Sigmoid colon (tissue), 7 donors: ENCODE results near the gene FBXL16. TPM values are rescaled to one million over a fixed set of nuclear protein-coding genes. Genes with fewer than 3 reads are reported as not detected.
A peak's percentile ranks its signal among the peaks of the same experiment; 100 is the strongest.

Experiments
- DNase-seq: peaks from one replicate; pipeline ENCODE4 v3.0.0-alpha.2; 2019
- H3K27ac ChIP-seq, 4 donors: fragments of 200-600 bp; sonication (generic); one replicate each; pipeline ENCODE4 v1.5.1; 2016 to 2019; ENCODE audit warnings: mild to moderate bottlenecking in 1 of 4
- H3K27me3 ChIP-seq, 3 donors: fragments of 200-600 bp; sonication (generic); one replicate each; pipeline ENCODE4 v1.5.1; 2019; ENCODE audit warnings: mild to moderate bottlenecking in 1 of 3
- H3K36me3 ChIP-seq, 4 donors: fragments of 200-600 bp; sonication (generic); one replicate each; pipeline ENCODE4 v1.5.1; 2016 to 2019
- H3K4me1 ChIP-seq, 4 donors: fragments of 200-600 bp; sonication (generic); one replicate each; pipeline ENCODE4 v1.5.1; 2017 to 2019
- H3K4me3 ChIP-seq, 4 donors: fragments of 200-600 bp; sonication (generic); one replicate each; pipeline ENCODE4 v1.5.1; 2017 to 2019; ENCODE audit warnings: mild to moderate bottlenecking in 2 of 4, moderate library complexity in 1 of 4
- H3K9me3 ChIP-seq, 4 donors: fragments of 200-600 bp in 3 of 4; sonication (generic) in 3 of 4; one replicate each; pipeline versions ENCODE4 v1.5.1 to v1.6.1; 2013 to 2019
- EP300 ChIP-seq, 4 donors: sonication (generic); formaldehyde crosslinking; IDR thresholded peaks; one replicate each; pipeline ENCODE4 v1.6.1; 2017; ENCODE audit warnings: antibody characterized with exemption in 4 of 4
- POLR2A ChIP-seq, 2 donors: fragments of 450-650 bp; IDR thresholded peaks; one replicate each; pipeline ENCODE4 v1.6.1; 2016; ENCODE audit warnings: antibody characterized with exemption in 2 of 2, mild to moderate bottlenecking in 2 of 2, moderate library complexity in 2 of 2
- POLR2AphosphoS5 ChIP-seq, 4 donors: sonication (generic); formaldehyde crosslinking; IDR thresholded peaks; one replicate each; pipeline ENCODE4 v1.6.1; 2017; ENCODE audit warnings: antibody characterized with exemption in 4 of 4
- WGBS, 2 donors: extraction: QIAGEN DNeasy Blood & Tissue Kit; methylation state at CpG; one replicate each; pipeline ENCODE4 v1.1.7; 2013; 5-methylcytosine and 5-hydroxymethylcytosine counted together
- intact Hi-C: fragments of 100-400 bp; cut with DNase I; formaldehyde crosslinking; loops from one replicate; pipeline ENCODE4 v1.15.1; 2023
- polyA plus RNA-seq, 3 donors: library from polyadenylated mRNA; stranded (reverse); fragments of 200-250 nt; gene quantifications; one replicate each; pipeline ENCODE4 v1.2.3, GENCODE V29; 2013
- total RNA-seq, 4 donors: library from RNA; depleted of rRNA; stranded (reverse); fragments of >200 nt; gene quantifications; one replicate each; pipeline ENCODE4 v1.1.0, GENCODE V29; 2016
- TF ChIP-seq, protein P1 (sequence below), 4 experiments: fragments of 450-650 bp in 3 of 4; fragments of 200-600 bp in 1 of 4; IDR thresholded peaks; one replicate each; pipeline ENCODE4 v1.5.1; 2016 to 2019; ENCODE audit warnings: antibody characterized with exemption in 4 of 4, mild to moderate bottlenecking in 3 of 4, moderate library complexity in 2 of 4
- donor health status: healthy with polysubstance abuse.
- donor health status: Bipolar disorder and iron deficiency.
- donor health status: healthy.

The FBXL16 gene
- total and polyA plus RNA-seq, 7 donors, result 0.16 to 2.4 (median 1.4) TPM; not detected in 1

DNA sequence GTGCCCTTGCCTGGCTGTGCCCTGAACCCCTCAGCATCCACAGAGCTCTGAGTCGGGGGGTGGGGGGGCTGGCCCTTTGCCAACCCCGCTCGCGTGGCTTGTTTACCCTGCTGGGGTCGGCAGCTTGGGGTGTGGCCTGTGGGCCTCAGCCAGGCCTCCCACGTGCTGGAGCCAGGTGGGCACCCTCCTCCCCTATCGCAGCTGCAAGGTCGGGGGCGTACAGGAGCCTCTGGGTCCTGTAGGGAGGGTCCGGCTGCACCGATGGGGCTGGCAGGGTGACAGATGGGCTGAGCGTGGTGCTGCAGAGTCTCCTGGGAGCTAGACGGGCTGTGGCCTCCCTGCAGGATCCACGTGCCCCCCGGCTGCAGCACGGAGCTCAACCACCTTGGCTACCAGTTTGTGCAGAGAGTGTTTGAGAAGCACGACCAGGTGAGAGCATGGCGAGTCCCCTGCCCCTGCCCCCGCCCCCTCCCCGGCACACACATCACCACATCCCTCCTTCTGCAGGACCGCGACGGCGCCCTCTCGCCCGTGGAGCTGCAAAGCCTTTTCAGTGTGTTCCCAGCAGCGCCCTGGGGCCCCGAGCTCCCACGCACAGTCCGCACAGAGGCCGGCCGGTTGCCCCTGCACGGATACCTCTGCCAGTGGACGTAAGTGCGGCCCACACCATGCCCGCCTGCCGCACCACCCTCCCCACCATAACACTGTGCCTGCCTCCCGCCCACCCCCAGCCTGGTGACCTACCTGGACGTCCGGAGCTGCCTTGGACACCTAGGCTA, 34.1 kb downstream of the FBXL16 start:
- Histone ChIP-seq H3K27me3 (no peaks in the 10 kb centered on the region), H3K4me1 (peaks cover 0 to 47% (median 36%) of the 10 kb centered on the region in 4 donors), H3K4me3 (no peak overlapping the region), H3K9me3 (no peaks in the 10 kb centered on the region), H3K27ac (no peak overlapping the region), H3K36me3 (peaks cover 33 to 48% (median 39%) of the 10 kb centered on the region in 4 donors)
- intact Hi-C loops, result no loop called here
- TF ChIP-seq POLR2A (IDR thresholded peaks at IDR 0.05), result no peak
- no peak for DNase-seq
- WGBS, 2 donors, result 86 to 91% methylated on average over 40 of the region's 40 CpGs

DNA sequence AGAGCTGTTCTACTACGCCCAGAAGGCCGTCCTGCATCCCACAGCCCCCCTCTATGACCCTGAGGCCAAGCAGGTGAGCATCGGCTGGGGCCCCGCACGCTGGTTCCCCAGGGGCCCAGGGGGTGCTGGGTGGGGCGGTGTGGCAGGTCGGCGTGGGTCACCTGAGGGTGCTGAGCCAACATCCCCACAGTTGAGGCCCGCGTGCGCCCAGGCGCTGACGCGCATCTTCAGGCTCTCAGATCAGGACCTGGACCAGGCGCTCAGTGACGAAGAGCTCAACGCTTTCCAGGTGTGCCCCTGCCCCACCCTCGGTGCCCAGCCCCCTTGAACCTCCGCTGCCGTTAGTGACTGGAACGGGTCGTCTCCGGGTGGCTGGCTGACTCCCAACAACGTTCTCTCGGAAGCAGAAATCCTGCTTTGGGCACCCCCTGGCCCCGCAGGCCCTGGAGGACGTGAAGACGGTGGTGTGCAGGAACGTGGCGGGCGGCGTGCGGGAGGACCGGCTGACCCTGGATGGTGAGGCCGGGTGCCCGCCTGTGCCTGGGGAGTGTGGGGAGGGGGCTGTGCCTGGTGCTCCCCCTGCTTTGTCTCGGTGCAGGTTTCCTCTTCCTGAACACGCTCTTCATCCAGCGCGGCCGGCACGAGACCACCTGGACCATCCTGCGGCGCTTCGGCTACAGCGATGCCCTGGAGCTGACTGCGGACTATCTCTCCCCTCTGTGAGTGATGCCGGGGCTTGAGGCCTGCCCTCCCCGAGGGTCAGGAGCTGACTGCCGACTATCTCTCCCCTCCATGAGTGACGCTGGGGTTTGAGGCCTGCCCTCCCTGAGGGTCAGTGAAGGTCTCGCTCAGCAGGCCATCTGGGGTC, 34.9 kb downstream of the FBXL16 start:
- H3K27ac ChIP-seq, result no peak overlapping the region
- intact Hi-C loops, result no loop called here
- DNase-seq, result no peak
- no peaks in the 10 kb centered on the region for H3K9me3 ChIP-seq
- peaks cover 0 to 40% (median 32%) of the 10 kb centered on the region in 4 donors for H3K4me1 ChIP-seq
- no peak for TF ChIP-seq POLR2AphosphoS5 (IDR thresholded peaks at IDR 0.05)
- no peak for TF ChIP-seq EP300 (IDR thresholded peaks at IDR 0.05)
- no peak for TF ChIP-seq POLR2A (IDR thresholded peaks at IDR 0.05)
- TF ChIP-seq, protein P1, sequence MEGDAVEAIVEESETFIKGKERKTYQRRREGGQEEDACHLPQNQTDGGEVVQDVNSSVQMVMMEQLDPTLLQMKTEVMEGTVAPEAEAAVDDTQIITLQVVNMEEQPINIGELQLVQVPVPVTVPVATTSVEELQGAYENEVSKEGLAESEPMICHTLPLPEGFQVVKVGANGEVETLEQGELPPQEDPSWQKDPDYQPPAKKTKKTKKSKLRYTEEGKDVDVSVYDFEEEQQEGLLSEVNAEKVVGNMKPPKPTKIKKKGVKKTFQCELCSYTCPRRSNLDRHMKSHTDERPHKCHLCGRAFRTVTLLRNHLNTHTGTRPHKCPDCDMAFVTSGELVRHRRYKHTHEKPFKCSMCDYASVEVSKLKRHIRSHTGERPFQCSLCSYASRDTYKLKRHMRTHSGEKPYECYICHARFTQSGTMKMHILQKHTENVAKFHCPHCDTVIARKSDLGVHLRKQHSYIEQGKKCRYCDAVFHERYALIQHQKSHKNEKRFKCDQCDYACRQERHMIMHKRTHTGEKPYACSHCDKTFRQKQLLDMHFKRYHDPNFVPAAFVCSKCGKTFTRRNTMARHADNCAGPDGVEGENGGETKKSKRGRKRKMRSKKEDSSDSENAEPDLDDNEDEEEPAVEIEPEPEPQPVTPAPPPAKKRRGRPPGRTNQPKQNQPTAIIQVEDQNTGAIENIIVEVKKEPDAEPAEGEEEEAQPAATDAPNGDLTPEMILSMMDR (IDR thresholded peaks at IDR 0.05), result no peak
- H3K36me3 ChIP-seq, result peaks cover 33 to 48% (median 39%) of the 10 kb centered on the region in 4 donors
- no peak overlapping the region for H3K4me3 ChIP-seq
- WGBS, 2 donors, result 92 to 93% methylated on average over 52 of the region's 52 CpGs
- H3K27me3 ChIP-seq, result no peaks in the 10 kb centered on the region

DNA sequence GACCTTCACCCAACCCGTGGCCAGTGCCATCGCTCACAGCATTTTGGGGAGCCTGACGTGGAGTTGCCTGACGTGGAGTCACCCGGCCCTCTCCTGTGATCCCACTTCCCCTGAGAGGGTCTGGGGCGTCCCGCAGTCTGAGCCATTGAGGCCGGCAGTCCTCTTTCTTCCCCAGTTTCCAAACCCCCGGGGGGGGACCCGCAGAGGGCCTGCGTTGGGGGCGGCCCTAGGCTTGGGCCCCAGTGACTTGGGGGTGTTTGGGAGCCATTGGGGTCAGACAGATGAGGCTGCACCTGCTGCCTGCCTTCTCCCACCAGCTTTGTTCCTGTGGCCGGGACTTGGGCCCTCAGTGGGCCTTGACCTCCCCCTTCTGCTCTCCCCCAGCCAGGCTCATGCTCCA, 35.9 kb downstream of the FBXL16 start:
- 95 to 96% methylated on average over 13 of the region's 13 CpGs for WGBS, 2 donors
- no peak for DNase-seq

DNA sequence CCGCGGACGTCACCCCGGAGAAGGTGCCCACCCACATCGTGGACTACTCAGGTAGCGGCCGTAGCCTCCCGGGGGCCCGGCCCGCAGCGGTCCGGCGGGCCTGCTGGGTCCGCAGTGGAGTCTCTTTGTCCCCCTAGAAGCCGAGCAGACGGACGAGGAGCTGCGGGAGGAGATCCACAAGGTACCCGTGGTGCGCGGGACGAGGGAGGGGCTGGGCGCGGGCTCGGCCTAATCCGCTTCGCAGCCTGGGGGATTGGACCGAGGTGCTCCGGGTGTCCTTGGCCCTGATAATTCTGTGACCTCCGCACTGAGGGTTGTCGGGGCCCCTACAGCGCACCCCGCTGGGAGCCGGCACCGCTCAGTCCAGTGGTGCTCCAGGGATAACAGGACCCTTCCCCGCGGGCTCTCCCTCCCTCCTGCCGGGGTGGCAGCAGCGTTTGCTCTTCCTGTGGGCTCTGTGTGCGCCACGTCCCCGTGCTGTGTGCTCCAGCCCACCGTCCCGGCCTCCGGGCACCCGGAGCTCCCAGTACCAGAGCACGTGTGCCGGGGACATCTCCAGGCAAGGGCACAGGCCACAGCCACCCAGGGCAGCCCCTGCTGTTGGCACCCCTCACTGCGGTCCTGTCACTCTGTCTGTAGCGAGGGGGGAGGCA, 37.0 kb downstream of the FBXL16 start:
- Histone ChIP-seq H3K36me3 (peaks cover 33 to 43% (median 39%) of the 10 kb centered on the region in 4 donors), H3K4me1 (peaks cover 0 to 28% (median 22%) of the 10 kb centered on the region in 4 donors), H3K9me3 (no peaks in the 10 kb centered on the region), H3K27ac (peak overlapping the region; percentile 82 to 94 (median 86)), H3K27me3 (no peaks in the 10 kb centered on the region), H3K4me3 (peak overlapping the region; percentile 62 to 99 (median 86))
- WGBS, 2 donors, result 5 to 10% methylated on average over 50 of the region's 50 CpGs
- intact Hi-C loops, result loop anchor here (10.0 kb wide), 1 partner anchor 284 kb away; the partner anchor contains the start of gene PGAP6
- TF ChIP-seq, protein P1 (IDR thresholded peaks at IDR 0.05), result no peak
- no peak for TF ChIP-seq EP300 (IDR thresholded peaks at IDR 0.05)
- no peak for TF ChIP-seq POLR2A (IDR thresholded peaks at IDR 0.05)
- DNase-seq, result no peak

More for the DNA sequence above, 35.9 kb downstream of the FBXL16 start:
- Histone ChIP-seq H3K36me3 (peaks cover 33 to 48% (median 39%) of the 10 kb centered on the region in 4 donors), H3K9me3 (no peaks in the 10 kb centered on the region), H3K4me1 (peaks cover 0 to 29% (median 23%) of the 10 kb centered on the region in 4 donors), H3K27me3 (no peaks in the 10 kb centered on the region), H3K27ac (no peak overlapping the region), H3K4me3 (no peak overlapping the region)
- TF ChIP-seq, protein P1 (IDR thresholded peaks at IDR 0.05), result no peak
- TF ChIP-seq POLR2A (IDR thresholded peaks at IDR 0.05) (no peak), POLR2AphosphoS5 (IDR thresholded peaks at IDR 0.05) (no peak), EP300 (IDR thresholded peaks at IDR 0.05) (no peak)
- intact Hi-C loops, result loop anchor here (10.0 kb wide), 1 partner anchor 285 kb away; the partner anchor contains the start of gene PGAP6
